ENCODE results near the gene RAB6B. TPM values are rescaled to one million over a fixed set of nuclear protein-coding genes. Genes with fewer than 3 reads are reported as not detected.

RAB6B gene
- total and polyA plus RNA-seq, 2 of the 4 experiments (the other 2 are of a cell fraction), result 0.18 to 1.2 TPM

DNA sequence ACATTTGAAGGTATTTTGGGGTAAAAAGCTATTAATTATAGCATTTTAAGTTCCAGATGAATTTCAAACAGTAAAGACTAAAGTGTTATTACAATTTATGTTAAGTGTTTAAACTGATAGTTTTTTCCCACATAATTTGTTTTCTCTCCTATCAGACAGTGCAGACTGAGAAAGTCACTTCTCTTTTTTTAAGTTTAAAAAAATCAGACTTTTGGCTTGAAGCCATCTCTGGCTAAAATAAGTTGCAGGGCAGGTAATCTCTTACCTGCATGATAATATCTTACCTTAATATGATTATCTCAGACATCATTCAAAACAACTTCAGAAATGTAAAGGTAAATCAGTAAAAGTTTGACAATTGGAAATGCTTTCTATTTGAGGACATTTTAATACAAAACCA, 21.5 kb upstream of the RAB6B start:
- CTCF ChIA-PET, result interaction anchor here (0.7 kb wide), 1 partner anchor 414 kb away, joined by 5 read pairs; no protein-coding TSS in a partner anchor
- dilution Hi-C loops (cut with HindIII; ENCODE audit: low sequenced_read_pairs, unreplicated experiment), result no loop called here
- H2BK5ac ChIP-seq (ENCODE audit: low read depth, low read length, poor library complexity, severe bottlenecking), result no peak overlapping the region

More for the DNA sequence above, 21.5 kb upstream of the RAB6B start:
- H3K18ac ChIP-seq (ENCODE audit: low read depth, low read length), result no peak overlapping the region
- H3K4ac ChIP-seq (ENCODE audit: low read depth, low read length), result no peak overlapping the region
- ATAC-seq (ENCODE audit: low read depth), result no peak
- H3K23ac ChIP-seq (ENCODE audit: low read depth, low read length), result no peak overlapping the region
- POLR2A ChIA-PET (ENCODE audit: unreplicated experiment), result no interaction called here
- no peaks in the 10 kb centered on the region for H3K9me1 ChIP-seq (ENCODE audit: insufficient read depth, low read length)
- no peak overlapping the region for H3K4me3 ChIP-seq (ENCODE audit: insufficient read depth, low read depth, low read length)
- intact Hi-C loops (cut with micrococcal nuclease) (loop anchor here (10.0 kb wide), 1 partner anchor 472 kb away; no protein-coding TSS in a partner anchor), in situ Hi-C loops (cut with MboI; ENCODE audit: low sequenced_read_pairs) (no loop called here)
- no peak overlapping the region for H2BK20ac ChIP-seq (ENCODE audit: low read depth, low read length)
- H3K27me3 ChIP-seq (ENCODE audit: control insufficient read depth, insufficient read depth, low read length), result peaks cover 23% of the 10 kb centered on the region
- no peak overlapping the region for H3K56ac ChIP-seq (ENCODE audit: extremely low read depth, insufficient read depth, low read length)
- no peaks in the 10 kb centered on the region for H3K79me1 ChIP-seq (ENCODE audit: low read depth in 1 of 2, low read length in 2 of 2)
- no peak overlapping the region for H2AK9ac ChIP-seq (replicated peaks; ENCODE audit: low read depth, low read length, poor library complexity)
- H3K9ac ChIP-seq (ENCODE audit: low read depth, low read length), result no peak overlapping the region
- TF ChIP-seq BHLHE40 (IDR thresholded peaks at IDR 0.05; ENCODE audit: low read depth, low read length) (no peak), RAD21 (IDR thresholded peaks at IDR 0.05; ENCODE audit: low read length) (no peak), CHD1 (IDR thresholded peaks at IDR 0.05; ENCODE audit: low read depth, low read length) (no peak), POLR2A (IDR thresholded peaks at IDR 0.05; ENCODE audit: low read depth, low read length) (no peak)
- no peak overlapping the region for H4K5ac ChIP-seq (ENCODE audit: low read depth, low read length)
- BruUV-seq (replicated peaks), result no TSS peak
- no peak overlapping the region for H2BK120ac ChIP-seq (ENCODE audit: low read depth, low read length)
- no peak overlapping the region for H2BK15ac ChIP-seq (ENCODE audit: low read depth, low read length)
- DNase-seq, result no peak
- H3K9me3 ChIP-seq (ENCODE audit: control insufficient read depth, insufficient read depth, low read length), result no peaks in the 10 kb centered on the region
- H4K8ac ChIP-seq (ENCODE audit: low read depth in 2 of 2, low read length in 2 of 2), result no peak overlapping the region
- H3K14ac ChIP-seq (replicated peaks; ENCODE audit: low read depth, low read length), result no peak overlapping the region
- H3K36me3 ChIP-seq (ENCODE audit: control insufficient read depth, insufficient read depth, low read length), result no peaks in the 10 kb centered on the region
- H3K27ac ChIP-seq (ENCODE audit: insufficient read depth, low read length), result no peak overlapping the region
- H2AK5ac ChIP-seq (ENCODE audit: low read depth, low read length), result no peak overlapping the region
- no peaks in the 10 kb centered on the region for H4K20me1 ChIP-seq (ENCODE audit: insufficient read depth, low read length)
- H3K4me2 ChIP-seq (ENCODE audit: low read depth, low read length), result no peak overlapping the region
- H2AFZ ChIP-seq (replicated peaks; ENCODE audit: low read length, poor library complexity), result no peak overlapping the region
- no peak overlapping the region for H4K91ac ChIP-seq (ENCODE audit: insufficient read depth, low read depth, low read length)
- no peaks in the 10 kb centered on the region for H3K4me1 ChIP-seq (ENCODE audit: control insufficient read depth, insufficient read depth, low read length)
